Measurements from ENCODE around the gene LAYN. TPM values are rescaled to one million over a fixed set of nuclear protein-coding genes. Genes with fewer than 3 reads are reported as not detected.

Gene LAYN
- total RNA-seq, 1 donor = 66.5 TPM

DNA sequence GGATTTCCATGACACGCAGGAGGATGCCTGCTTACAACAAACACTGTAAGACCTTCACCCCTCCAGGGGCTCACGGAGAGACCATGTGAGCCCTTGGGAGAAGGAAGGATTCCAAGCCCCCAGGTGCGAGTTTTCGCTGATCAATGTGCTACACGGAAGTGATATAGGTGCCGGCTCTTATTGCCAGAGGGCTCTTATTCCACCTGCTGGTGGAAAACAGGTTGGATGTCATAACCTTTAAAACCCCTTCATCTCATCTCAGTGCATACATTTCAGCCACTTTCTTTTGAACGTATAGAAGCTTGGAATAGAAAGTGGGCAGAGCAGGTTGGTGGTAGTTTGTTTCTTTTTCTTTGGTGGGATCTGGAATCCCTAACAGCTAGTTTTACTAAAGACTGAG, 25.8 kb downstream of the LAYN start:
- H3K4me3 ChIP-seq (ENCODE audit: low read depth, low read length) = no peak overlapping the region
- TF ChIP-seq, protein P1, sequence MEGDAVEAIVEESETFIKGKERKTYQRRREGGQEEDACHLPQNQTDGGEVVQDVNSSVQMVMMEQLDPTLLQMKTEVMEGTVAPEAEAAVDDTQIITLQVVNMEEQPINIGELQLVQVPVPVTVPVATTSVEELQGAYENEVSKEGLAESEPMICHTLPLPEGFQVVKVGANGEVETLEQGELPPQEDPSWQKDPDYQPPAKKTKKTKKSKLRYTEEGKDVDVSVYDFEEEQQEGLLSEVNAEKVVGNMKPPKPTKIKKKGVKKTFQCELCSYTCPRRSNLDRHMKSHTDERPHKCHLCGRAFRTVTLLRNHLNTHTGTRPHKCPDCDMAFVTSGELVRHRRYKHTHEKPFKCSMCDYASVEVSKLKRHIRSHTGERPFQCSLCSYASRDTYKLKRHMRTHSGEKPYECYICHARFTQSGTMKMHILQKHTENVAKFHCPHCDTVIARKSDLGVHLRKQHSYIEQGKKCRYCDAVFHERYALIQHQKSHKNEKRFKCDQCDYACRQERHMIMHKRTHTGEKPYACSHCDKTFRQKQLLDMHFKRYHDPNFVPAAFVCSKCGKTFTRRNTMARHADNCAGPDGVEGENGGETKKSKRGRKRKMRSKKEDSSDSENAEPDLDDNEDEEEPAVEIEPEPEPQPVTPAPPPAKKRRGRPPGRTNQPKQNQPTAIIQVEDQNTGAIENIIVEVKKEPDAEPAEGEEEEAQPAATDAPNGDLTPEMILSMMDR (IDR thresholded peaks at IDR 0.05; ENCODE audit: insufficient read depth, low read depth, low read length) = no peak
- no peak for DNase-seq (ENCODE audit: low read depth)

DNA sequence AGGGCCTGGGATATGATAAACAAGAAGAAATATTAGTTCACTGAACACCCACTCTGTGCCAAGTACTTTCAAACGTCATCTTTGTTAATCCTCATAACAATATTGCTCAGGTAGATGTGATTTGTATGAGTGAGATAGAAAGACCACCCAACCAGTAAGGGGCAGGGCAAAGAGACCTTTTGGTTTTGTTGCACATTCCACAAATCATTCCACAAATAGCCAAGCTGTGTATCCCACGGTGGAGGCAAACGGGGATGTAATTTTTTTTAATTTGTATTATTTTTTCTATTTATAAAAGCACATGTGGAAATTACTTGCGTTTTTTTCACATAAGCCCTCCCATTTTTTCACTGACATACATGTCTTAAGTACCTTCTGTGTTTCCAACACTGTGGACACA, 29.0 kb downstream of the LAYN start:
- DNase-seq (ENCODE audit: low read depth) = no peak
- H3K4me3 ChIP-seq (ENCODE audit: low read depth, low read length) = no peak overlapping the region
- TF ChIP-seq, protein P1 (IDR thresholded peaks at IDR 0.05; ENCODE audit: insufficient read depth, low read depth, low read length) = no peak

DNA sequence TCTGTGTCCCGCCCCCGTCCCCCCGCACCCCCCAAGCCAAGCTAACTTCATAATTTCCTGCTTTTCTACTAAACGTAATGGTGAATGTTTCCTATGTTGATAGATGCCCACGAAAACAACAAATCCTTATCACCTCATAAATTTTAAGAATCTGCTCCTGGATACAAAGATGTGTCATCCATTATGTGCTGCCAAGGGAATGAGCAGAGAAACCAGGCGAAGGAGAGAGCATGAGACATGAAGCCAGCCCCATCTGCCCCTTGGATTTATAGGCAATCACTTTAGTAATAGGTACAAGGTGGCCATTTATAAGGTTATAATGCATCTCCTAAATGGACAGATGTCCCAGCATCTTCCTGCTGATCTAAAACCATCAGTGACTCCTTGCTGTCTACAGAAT, 30.3 kb downstream of the LAYN start:
- TF ChIP-seq, protein P1 (IDR thresholded peaks at IDR 0.05; ENCODE audit: insufficient read depth, low read depth, low read length) = no peak
- H3K4me3 ChIP-seq (ENCODE audit: low read depth, low read length) = no peak overlapping the region
- DNase-seq (ENCODE audit: low read depth) = no peak

DNA sequence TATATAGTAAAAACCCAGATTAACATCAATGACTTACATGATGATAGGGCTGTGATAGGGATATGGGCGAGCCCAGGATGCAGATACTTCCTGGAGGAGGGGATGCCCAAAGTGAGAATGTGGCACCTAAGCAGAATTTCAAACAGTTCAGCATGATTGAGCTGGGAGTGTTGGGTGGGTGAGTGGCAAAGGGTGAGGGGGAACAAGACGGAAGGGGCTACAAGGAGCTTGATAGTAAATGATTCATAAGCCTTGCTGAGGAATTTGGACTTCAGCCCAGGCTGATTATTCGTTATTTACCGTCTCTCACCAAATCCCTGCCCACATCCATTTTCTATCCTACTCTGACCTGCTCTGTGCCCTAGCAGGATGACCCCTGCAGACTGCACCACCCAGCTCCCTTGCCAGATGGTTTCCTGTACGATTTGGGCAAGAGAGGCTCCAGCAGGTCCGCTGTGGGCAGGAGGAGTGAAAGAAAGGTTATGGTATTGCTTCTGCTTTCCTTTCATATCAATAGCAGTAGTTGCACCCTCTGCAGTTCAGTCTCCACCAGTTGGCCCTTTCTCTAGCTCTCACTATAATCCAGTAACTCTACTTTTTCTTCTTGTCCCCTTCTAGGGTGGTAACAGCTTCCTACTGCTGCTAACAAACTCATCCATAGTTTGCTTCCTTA, 31.4 kb downstream of the LAYN start:
- no peak for DNase-seq (ENCODE audit: low read depth)
- TF ChIP-seq, protein P1 (IDR thresholded peaks at IDR 0.05; ENCODE audit: insufficient read depth, low read depth, low read length) = no peak
- H3K4me3 ChIP-seq (ENCODE audit: low read depth, low read length) = no peak overlapping the region

DNA sequence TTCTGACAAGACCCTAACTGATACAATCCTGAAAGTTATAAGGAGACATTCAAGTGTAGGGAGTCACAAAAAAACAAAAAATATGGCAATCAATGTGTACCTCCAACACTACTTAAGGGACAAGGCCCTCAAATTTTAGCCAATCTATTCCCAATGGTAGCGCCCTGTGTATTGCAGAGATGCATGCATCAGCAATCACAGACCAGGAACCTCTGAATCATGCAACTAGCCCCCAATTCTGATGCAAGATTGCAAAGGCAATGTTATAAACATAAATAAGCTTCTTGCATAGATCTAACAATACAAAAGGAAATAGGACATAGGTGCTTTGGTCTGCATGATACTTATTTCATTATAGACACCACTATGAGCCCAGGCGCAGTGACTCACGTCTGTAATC, 32.1 kb downstream of the LAYN start:
- TF ChIP-seq, protein P1 (IDR thresholded peaks at IDR 0.05; ENCODE audit: insufficient read depth, low read depth, low read length) = no peak
- no peak for DNase-seq (ENCODE audit: low read depth)
- H3K4me3 ChIP-seq (ENCODE audit: low read depth, low read length) = no peak overlapping the region

DNA sequence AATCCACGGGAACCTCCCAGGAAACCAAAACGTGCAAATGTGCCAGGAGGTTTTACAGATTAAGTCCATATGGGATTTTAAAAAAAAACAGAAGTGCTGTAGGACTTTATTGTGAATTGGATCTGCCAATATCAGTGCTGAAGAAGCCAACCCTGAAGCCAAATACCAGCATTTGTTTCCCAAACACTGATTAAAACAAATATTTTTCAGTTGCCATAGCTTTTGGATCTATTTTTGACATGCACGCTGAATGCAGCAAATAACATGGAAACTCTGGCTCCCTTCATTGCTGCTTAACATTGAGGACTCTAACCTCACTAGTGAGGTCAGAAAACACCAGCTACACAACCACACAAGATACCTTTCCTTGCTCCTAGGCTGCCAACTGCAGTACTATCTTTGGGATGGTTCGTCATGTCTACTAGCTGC, 33.3 kb downstream of the LAYN start:
- no peak for DNase-seq (ENCODE audit: low read depth)
- TF ChIP-seq, protein P1 (IDR thresholded peaks at IDR 0.05; ENCODE audit: insufficient read depth, low read depth, low read length) = no peak
- H3K4me3 ChIP-seq (ENCODE audit: low read depth, low read length) = no peak overlapping the region

Data from fibroblast of villous mesenchyme (primary cell).